ENCODE data around the gene PCDHGA2.
A peak's percentile ranks its signal among the peaks of the same experiment; 100 is the strongest.
"Not testable (repeated sequence)": the region's sequence is repeated elsewhere in the genome, so short reads cannot be mapped to it uniquely, and the experiment has no call there.

Gene PCDHGA2

GRCh38 chr5:141345327-141345726, 6.8 kb downstream of the PCDHGA2 start:
- Histone ChIP-seq H3K36me3 (ENCODE audit: insufficient read depth, low read length) (no peaks in the 10 kb centered on the region), H3K9ac (ENCODE audit: low read depth, low read length) (no peak overlapping the region), H4K20me1 (ENCODE audit: insufficient read depth, low read length) (no peaks in the 10 kb centered on the region), H3K4me3 (ENCODE audit: low read depth in 1 of 2, low read length in 2 of 2) (no peak overlapping the region), H3K4me2 (ENCODE audit: insufficient read depth, low read length) (no peak overlapping the region), H3K27me3 (ENCODE audit: insufficient read depth, low read length, poor library complexity) (no peaks in the 10 kb centered on the region), H2AFZ (ENCODE audit: low read depth, low read length) (no peak overlapping the region), H3K9me3 (ENCODE audit: insufficient read depth, low read length, severe bottlenecking) (no peaks in the 10 kb centered on the region), H3K4me1 (ENCODE audit: insufficient read depth, low read length) (no peaks in the 10 kb centered on the region), H3K79me2 (ENCODE audit: insufficient read depth, low read length) (no peaks in the 10 kb centered on the region), H3K27ac (ENCODE audit: low read length) (no peak overlapping the region)
- ATAC-seq (ENCODE audit: insufficient read depth, low read depth), result no peak
- TF ChIP-seq EZH2 (IDR thresholded peaks at IDR 0.05; ENCODE audit: borderline replicate concordance, low read depth, low read length, severe bottlenecking) (no peak), CTCF (IDR thresholded peaks at IDR 0.05; ENCODE audit: borderline replicate concordance, extremely low read depth, low read length, poor library complexity, severe bottlenecking) (no peak)
- DNase-seq, result no peak

- not testable (repeated sequence) for H3K4me1 ChIP-seq (ENCODE audit: insufficient read depth, low read length); H3K4me3 ChIP-seq (ENCODE audit: low read depth in 1 of 2, low read length in 2 of 2); H3K4me2 ChIP-seq (ENCODE audit: insufficient read depth, low read length); H3K36me3 ChIP-seq (ENCODE audit: insufficient read depth, low read length); H3K79me2 ChIP-seq (ENCODE audit: insufficient read depth, low read length); H3K9ac ChIP-seq (ENCODE audit: low read depth, low read length); H3K27ac ChIP-seq (ENCODE audit: low read length); DNase-seq; H3K9me3 ChIP-seq (ENCODE audit: insufficient read depth, low read length, severe bottlenecking); H4K20me1 ChIP-seq (ENCODE audit: insufficient read depth, low read length); ATAC-seq (ENCODE audit: insufficient read depth, low read depth); H3K27me3 ChIP-seq (ENCODE audit: insufficient read depth, low read length, poor library complexity); H2AFZ ChIP-seq (ENCODE audit: low read depth, low read length)
These were observed 7.5 kb downstream of the PCDHGA2 start for GRCh38 chr5:141346017-141346416.

- no peak within 1 kb of the TSS for H3K27ac ChIP-seq (ENCODE audit: low read length)
- H3K36me3 ChIP-seq (ENCODE audit: insufficient read depth, low read length), result no peaks in the 10 kb centered on the region
- no peaks in the 10 kb centered on the region for H3K27me3 ChIP-seq (ENCODE audit: insufficient read depth, low read length, poor library complexity)
- no peak for DNase-seq
- H3K9ac ChIP-seq (ENCODE audit: low read depth, low read length), result no peak within 1 kb of the TSS
- H3K4me3 ChIP-seq (ENCODE audit: low read depth in 1 of 2, low read length in 2 of 2), result no peak within 1 kb of the TSS
- no peaks in the 10 kb centered on the region for H3K9me3 ChIP-seq (ENCODE audit: insufficient read depth, low read length, severe bottlenecking)
- H3K4me1 ChIP-seq (ENCODE audit: insufficient read depth, low read length), result no peaks in the 10 kb centered on the region
- H2AFZ ChIP-seq (ENCODE audit: low read depth, low read length), result 0 out of 2 replicates have a peak within 1 kb of the TSS, but pooled peaks have one; percentile 10
- peak; percentile 17 for TF ChIP-seq CTCF (IDR thresholded peaks at IDR 0.05; ENCODE audit: borderline replicate concordance, extremely low read depth, low read length, poor library complexity, severe bottlenecking)
- no peak for TF ChIP-seq EZH2 (IDR thresholded peaks at IDR 0.05; ENCODE audit: borderline replicate concordance, low read depth, low read length, severe bottlenecking)
- no peaks in the 10 kb centered on the region for H4K20me1 ChIP-seq (ENCODE audit: insufficient read depth, low read length)
- no peak within 1 kb of the TSS for H3K4me2 ChIP-seq (ENCODE audit: insufficient read depth, low read length)
- ATAC-seq (ENCODE audit: insufficient read depth, low read depth), result no peak
- H3K79me2 ChIP-seq (ENCODE audit: insufficient read depth, low read length), result no peaks in the 10 kb centered on the region
These were observed 11.5 kb downstream of the PCDHGA2 start, which contains the start of gene PCDHGB1 for GRCh38 chr5:141349917-141350619. TSS of gene PCDHGB1 (plus strand) at chr5:141350099. CDS start at chr5:141350261, 162 bp downstream.

- no peaks in the 10 kb centered on the region for H3K4me1 ChIP-seq (ENCODE audit: insufficient read depth, low read length)
- TF ChIP-seq EZH2 (IDR thresholded peaks at IDR 0.05; ENCODE audit: borderline replicate concordance, low read depth, low read length, severe bottlenecking), result no peak
- no peaks in the 10 kb centered on the region for H3K36me3 ChIP-seq (ENCODE audit: insufficient read depth, low read length)
- no peak overlapping the region for H3K4me3 ChIP-seq (ENCODE audit: low read depth in 1 of 2, low read length in 2 of 2)
- no peak overlapping the region for H2AFZ ChIP-seq (ENCODE audit: low read depth, low read length)
- ATAC-seq (ENCODE audit: insufficient read depth, low read depth), result no peak
- no peaks in the 10 kb centered on the region for H3K27me3 ChIP-seq (ENCODE audit: insufficient read depth, low read length, poor library complexity)
- no peak overlapping the region for H3K9ac ChIP-seq (ENCODE audit: low read depth, low read length)
- H3K9me3 ChIP-seq (ENCODE audit: insufficient read depth, low read length, severe bottlenecking), result no peaks in the 10 kb centered on the region
- no peak for DNase-seq
- no peaks in the 10 kb centered on the region for H3K79me2 ChIP-seq (ENCODE audit: insufficient read depth, low read length)
- H4K20me1 ChIP-seq (ENCODE audit: insufficient read depth, low read length), result no peaks in the 10 kb centered on the region
- H3K27ac ChIP-seq (ENCODE audit: low read length), result no peak overlapping the region
- no peak overlapping the region for H3K4me2 ChIP-seq (ENCODE audit: insufficient read depth, low read length)
These were observed 13.0 kb downstream of the PCDHGA2 start for GRCh38 chr5:141351591-141351990.
